Measurements from ENCODE around the gene PACSIN3.
A peak's percentile ranks its signal among the peaks of the same experiment; 100 is the strongest.

PACSIN3 gene

DNA sequence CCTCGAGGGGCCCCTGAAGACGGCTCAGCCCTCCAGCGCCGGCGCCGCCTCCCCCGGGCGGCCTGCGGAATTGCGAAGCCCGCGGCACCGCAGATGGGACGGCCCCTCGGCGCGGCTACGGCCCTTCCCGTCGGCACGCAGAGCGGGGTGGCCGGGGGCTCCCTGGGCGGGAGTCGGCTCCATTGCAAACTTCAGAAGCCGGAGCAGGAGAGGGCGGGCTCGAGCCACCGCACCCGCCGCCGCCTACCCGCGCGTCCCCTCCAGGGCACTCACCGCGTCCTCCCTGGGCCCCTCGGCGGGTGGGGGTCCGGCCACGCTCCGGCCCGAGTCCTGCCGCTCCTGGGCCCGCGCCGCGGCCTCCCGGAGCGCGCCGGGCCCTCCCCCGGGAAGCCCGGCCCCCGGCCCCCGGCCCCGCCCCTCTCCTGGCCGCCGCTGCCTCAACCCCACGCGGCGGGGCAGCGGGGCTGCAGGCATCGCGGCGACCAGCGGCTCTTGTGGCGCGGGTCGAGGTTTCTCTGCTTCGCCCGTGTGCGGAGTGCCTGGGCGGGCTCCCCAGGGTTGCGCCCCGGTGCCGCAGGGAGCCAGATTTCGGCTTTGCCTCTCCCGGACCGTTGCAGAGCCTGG, at the start of gene PACSIN3:
PACSIN3 (minus strand) TSS at position 359 of the 624 bp plus-strand sequence. CDS start 3,707 bp downstream, outside the sequence.
- Mint-ChIP-seq H3K36me3 (no peaks in the 10 kb centered on the region), H3K4me1 (peaks cover 5% of the 10 kb centered on the region), H3K4me3 (peak within 1 kb of the TSS; percentile 75), H3K27ac (peak within 1 kb of the TSS; percentile 23), H3K27me3 (peaks cover 10% of the 10 kb centered on the region), H3K9me3 (no peaks in the 10 kb centered on the region)
- ATAC-seq (ENCODE audit: low read depth): peak; percentile 68
- peak; percentile 25 to 48 for DNase-seq (ENCODE audit: low spot score in 2 of 2)

GRCh38 chr11:47235163-47235562, 48.9 kb upstream of the PACSIN3 start:
- Mint-ChIP-seq H3K27ac (peak overlapping the region; percentile 47), H3K4me1 (no peaks in the 10 kb centered on the region), H3K27me3 (no peaks in the 10 kb centered on the region), H3K4me3 (no peak overlapping the region), H3K9me3 (no peaks in the 10 kb centered on the region), H3K36me3 (peaks cover 17% of the 10 kb centered on the region)
- no peak for DNase-seq (ENCODE audit: low spot score in 2 of 2)
- ATAC-seq (ENCODE audit: low read depth): no peak

DNA sequence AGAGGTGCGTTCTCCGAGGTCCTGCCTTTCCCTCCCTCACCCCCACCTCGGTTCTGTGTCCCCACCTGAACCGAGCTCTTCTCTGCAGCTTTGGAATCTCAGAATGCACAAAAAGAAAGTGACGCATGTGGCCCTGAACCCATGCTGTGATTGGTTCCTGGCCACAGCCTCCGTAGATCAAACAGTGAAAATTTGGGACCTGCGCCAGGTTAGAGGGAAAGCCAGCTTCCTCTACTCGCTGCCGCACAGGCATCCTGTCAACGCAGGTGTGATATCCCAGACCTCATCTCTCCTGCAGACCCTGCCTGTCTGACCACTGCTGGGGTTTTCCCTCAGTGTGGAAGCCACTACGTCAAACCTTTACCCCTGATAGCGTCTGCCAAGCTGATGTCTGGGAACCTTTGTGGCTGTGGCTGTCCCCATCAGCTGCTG, 48.5 kb upstream of the PACSIN3 start:
- Mint-ChIP-seq H3K27me3 (no peaks in the 10 kb centered on the region), H3K36me3 (peaks cover 15% of the 10 kb centered on the region), H3K4me1 (no peaks in the 10 kb centered on the region), H3K27ac (peak overlapping the region; percentile 47), H3K9me3 (no peaks in the 10 kb centered on the region), H3K4me3 (no peak overlapping the region)
- DNase-seq (ENCODE audit: low spot score in 2 of 2) (no peak), ATAC-seq (ENCODE audit: low read depth) (no peak)

DNA sequence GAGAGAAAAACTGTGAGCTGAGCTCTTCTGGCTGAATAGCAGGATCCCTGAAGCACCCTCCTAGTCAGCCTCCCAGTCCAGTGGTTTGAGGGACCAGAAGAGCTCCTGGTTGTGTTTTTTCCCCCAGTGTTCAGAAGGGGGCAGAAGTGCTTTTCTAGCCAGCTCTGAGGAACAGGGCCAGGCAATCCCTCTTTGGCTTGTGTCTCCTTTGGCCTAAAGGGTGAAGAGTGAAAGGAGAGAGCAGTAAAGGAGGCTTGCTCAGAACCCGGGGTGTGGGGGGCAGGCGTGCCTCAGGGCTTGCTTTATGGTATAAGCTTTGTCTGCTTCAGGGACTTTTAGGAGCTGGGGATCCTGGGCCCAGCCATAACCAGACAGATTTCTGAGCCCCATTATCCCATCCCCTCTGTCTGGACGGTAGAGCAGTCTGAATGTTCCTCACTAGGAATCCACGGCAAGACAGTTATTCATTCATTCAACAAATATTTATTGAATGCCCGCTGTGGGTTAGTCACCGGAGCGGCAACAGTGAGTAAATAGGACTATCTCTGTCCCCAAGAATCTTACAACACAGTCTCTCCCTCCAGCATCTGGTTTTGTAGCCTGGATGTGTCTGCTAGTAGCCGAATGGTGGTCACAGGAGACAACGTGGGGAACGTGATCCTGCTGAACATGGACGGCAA, 47.9 kb upstream of the PACSIN3 start:
- peaks cover 14% of the 10 kb centered on the region for H3K36me3 Mint-ChIP-seq
- no peak overlapping the region for H3K4me3 Mint-ChIP-seq
- H3K27me3 Mint-ChIP-seq: no peaks in the 10 kb centered on the region
- no peak overlapping the region for H3K27ac Mint-ChIP-seq
- no peaks in the 10 kb centered on the region for H3K9me3 Mint-ChIP-seq
- ATAC-seq (ENCODE audit: low read depth): no peak
- DNase-seq (ENCODE audit: low spot score in 2 of 2): no peak
- H3K4me1 Mint-ChIP-seq: no peaks in the 10 kb centered on the region

- H3K4me3 Mint-ChIP-seq: no peak overlapping the region
- H3K36me3 Mint-ChIP-seq: peaks cover 16% of the 10 kb centered on the region
- H3K27ac Mint-ChIP-seq: no peak overlapping the region
- no peak for DNase-seq (ENCODE audit: low spot score in 2 of 2)
- H3K9me3 Mint-ChIP-seq: no peaks in the 10 kb centered on the region
- ATAC-seq (ENCODE audit: low read depth): no peak
- H3K27me3 Mint-ChIP-seq: no peaks in the 10 kb centered on the region
- H3K4me1 Mint-ChIP-seq: no peaks in the 10 kb centered on the region
Observed at GRCh38 chr11:47233051-47233450, 46.8 kb upstream of the PACSIN3 start.

GRCh38 chr11:47229161-47229560, 42.9 kb upstream of the PACSIN3 start:
- peaks cover 14% of the 10 kb centered on the region for H3K36me3 Mint-ChIP-seq
- H3K9me3 Mint-ChIP-seq: no peaks in the 10 kb centered on the region
- DNase-seq (ENCODE audit: low spot score in 2 of 2) (no peak), ATAC-seq (ENCODE audit: low read depth) (no peak)
- H3K27me3 Mint-ChIP-seq: no peaks in the 10 kb centered on the region
- no peak overlapping the region for H3K27ac Mint-ChIP-seq
- H3K4me3 Mint-ChIP-seq: no peak overlapping the region
- peaks cover 5% of the 10 kb centered on the region for H3K4me1 Mint-ChIP-seq

DNA sequence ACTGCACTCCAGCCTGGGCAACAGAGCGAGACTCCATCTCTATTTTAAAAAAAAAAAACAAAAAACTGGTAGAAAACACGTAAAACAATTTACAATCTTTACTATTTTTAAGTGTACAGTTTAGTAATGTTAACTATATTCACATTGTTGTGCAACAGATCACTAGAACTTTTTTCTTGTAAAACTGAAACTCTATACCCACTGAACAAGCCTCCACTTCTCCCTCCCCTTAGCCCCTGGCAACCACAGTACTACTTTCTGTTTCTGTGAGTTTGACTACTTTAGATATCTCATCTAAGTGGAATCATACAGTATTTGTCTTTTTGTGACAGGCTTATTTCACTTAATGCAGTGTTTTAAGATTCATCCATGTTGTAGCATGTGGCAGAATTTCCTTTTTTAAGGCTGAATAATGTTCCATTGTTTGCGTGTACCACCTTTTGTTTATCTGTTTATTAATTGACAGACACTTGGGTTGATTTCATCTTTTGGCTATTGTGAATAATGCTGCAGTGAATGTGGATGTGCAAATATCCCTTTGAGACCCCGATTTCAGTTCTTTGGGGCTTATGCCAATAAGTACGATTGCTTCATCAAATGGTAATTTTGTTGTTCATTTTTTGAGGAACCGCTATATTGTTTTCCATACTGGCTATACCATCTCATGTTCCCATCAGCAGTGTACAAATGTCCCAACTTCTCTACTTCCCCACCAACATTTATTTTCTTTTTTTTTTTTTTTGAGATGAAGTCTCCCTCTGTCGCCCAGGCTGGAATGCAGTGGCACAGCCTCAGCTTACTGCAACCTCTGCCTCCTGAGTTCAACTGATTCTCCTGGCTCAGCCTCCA, 39.5 kb upstream of the PACSIN3 start:
- DNase-seq (ENCODE audit: low spot score in 2 of 2): no peak
- H3K4me3 Mint-ChIP-seq: no peak overlapping the region

GRCh38 chr11:47222696-47223095, 36.5 kb upstream of the PACSIN3 start:
- no peak overlapping the region for H3K4me3 Mint-ChIP-seq
- H3K4me1 Mint-ChIP-seq: peaks cover 13% of the 10 kb centered on the region
- no peak for DNase-seq (ENCODE audit: low spot score in 2 of 2)
- H3K27ac Mint-ChIP-seq: no peak overlapping the region
- ATAC-seq (ENCODE audit: low read depth): no peak
- H3K9me3 Mint-ChIP-seq: no peaks in the 10 kb centered on the region
- H3K27me3 Mint-ChIP-seq: no peaks in the 10 kb centered on the region
- H3K36me3 Mint-ChIP-seq: peaks cover 13% of the 10 kb centered on the region

More for the DNA sequence above, 39.5 kb upstream of the PACSIN3 start:
- H3K4me1 Mint-ChIP-seq: peaks cover 5% of the 10 kb centered on the region
- peaks cover 14% of the 10 kb centered on the region for H3K36me3 Mint-ChIP-seq
- no peaks in the 10 kb centered on the region for H3K9me3 Mint-ChIP-seq
- no peaks in the 10 kb centered on the region for H3K27me3 Mint-ChIP-seq
- peak; percentile 70 for ATAC-seq (ENCODE audit: low read depth)
- no peak overlapping the region for H3K27ac Mint-ChIP-seq

GRCh38 chr11:47220401-47220821, 34.2 kb upstream of the PACSIN3 start:
- H3K4me3 Mint-ChIP-seq: no peak overlapping the region
- H3K27ac Mint-ChIP-seq: peak overlapping the region; percentile 15
- ATAC-seq (ENCODE audit: low read depth): no peak
- peaks cover 20% of the 10 kb centered on the region for H3K4me1 Mint-ChIP-seq
- H3K27me3 Mint-ChIP-seq: no peaks in the 10 kb centered on the region
- DNase-seq (ENCODE audit: low spot score in 2 of 2): no peak
- peaks cover 11% of the 10 kb centered on the region for H3K36me3 Mint-ChIP-seq
- no peaks in the 10 kb centered on the region for H3K9me3 Mint-ChIP-seq

DNA sequence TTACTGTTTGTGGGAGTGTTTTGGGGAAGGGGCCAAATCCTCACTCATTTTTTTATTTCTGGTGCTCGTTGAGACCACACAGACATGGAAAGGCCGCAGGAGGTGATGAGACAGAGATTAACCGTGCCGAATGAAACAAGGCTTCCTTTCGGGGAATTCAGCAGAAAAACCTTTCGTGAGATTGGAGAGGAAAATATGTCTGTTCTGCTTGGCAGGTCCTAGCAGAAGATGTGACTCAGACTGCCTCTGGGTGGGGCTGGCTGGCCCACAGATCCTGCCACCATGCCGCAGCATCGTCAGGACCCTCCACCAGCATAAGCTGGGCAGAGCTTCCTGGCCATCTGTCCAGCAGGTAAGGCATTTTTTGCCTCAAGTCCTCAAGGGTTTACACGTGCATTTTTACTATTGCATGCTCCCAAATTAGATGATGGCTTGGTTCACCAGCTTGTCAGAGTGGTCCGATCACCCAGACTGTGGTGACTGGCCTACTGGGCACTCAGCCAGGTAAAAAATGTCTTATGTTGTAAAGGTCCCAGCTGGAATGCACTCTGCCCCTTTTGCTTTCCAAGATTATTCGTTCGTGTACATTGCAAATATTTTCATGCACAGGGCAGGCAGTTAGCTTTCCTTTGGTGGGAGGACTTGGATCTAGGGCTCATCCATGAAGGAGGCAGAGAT, 30.0 kb upstream of the PACSIN3 start:
- ATAC-seq (ENCODE audit: low read depth) (no peak), DNase-seq (ENCODE audit: low spot score in 2 of 2) (peak in 1 of 2 donors; percentile 17)
- Mint-ChIP-seq H3K4me3 (peak overlapping the region; percentile 98), H3K36me3 (peaks cover 9% of the 10 kb centered on the region), H3K9me3 (no peaks in the 10 kb centered on the region), H3K4me1 (peaks cover 20% of the 10 kb centered on the region), H3K27ac (peak overlapping the region; percentile 94), H3K27me3 (no peaks in the 10 kb centered on the region)

- no peak for ATAC-seq (ENCODE audit: low read depth)
- Mint-ChIP-seq H3K9me3 (no peaks in the 10 kb centered on the region), H3K4me1 (peaks cover 20% of the 10 kb centered on the region), H3K36me3 (peaks cover 9% of the 10 kb centered on the region), H3K27me3 (no peaks in the 10 kb centered on the region), H3K4me3 (peak overlapping the region; percentile 98), H3K27ac (peak overlapping the region; percentile 94)
- no peak for DNase-seq (ENCODE audit: low spot score in 2 of 2)
Observed at GRCh38 chr11:47215366-47215910, 29.2 kb upstream of the PACSIN3 start.

GRCh38 chr11:47213950-47214565, 27.8 kb upstream of the PACSIN3 start:
- no peaks in the 10 kb centered on the region for H3K9me3 Mint-ChIP-seq
- H3K36me3 Mint-ChIP-seq: peaks cover 9% of the 10 kb centered on the region
- ATAC-seq (ENCODE audit: low read depth): peak; percentile 79
- peak overlapping the region; percentile 94 for H3K27ac Mint-ChIP-seq
- H3K27me3 Mint-ChIP-seq: no peaks in the 10 kb centered on the region
- H3K4me1 Mint-ChIP-seq: peaks cover 20% of the 10 kb centered on the region
- peak; percentile 70 to 73 for DNase-seq (ENCODE audit: low spot score in 2 of 2)
- H3K4me3 Mint-ChIP-seq: peak overlapping the region; percentile 98

GRCh38 chr11:47212938-47213337, 26.7 kb upstream of the PACSIN3 start:
- no peaks in the 10 kb centered on the region for H3K27me3 Mint-ChIP-seq
- ATAC-seq (ENCODE audit: low read depth) (no peak), DNase-seq (ENCODE audit: low spot score in 2 of 2) (no peak)
- H3K36me3 Mint-ChIP-seq: peaks cover 2% of the 10 kb centered on the region
- H3K4me1 Mint-ChIP-seq: peaks cover 13% of the 10 kb centered on the region
- no peak overlapping the region for H3K4me3 Mint-ChIP-seq
- no peak overlapping the region for H3K27ac Mint-ChIP-seq
- H3K9me3 Mint-ChIP-seq: no peaks in the 10 kb centered on the region
